Astrocyte (in vitro differentiated cells and primary cell): ENCODE data around the gene ADGRF5. TPM values are rescaled to one million over a fixed set of nuclear protein-coding genes. Genes with fewer than 3 reads are reported as not detected.

ENCODE experiments used
- DNase-seq: peaks from one replicate; pipeline ENCODE4 v3.0.0-alpha.2; 2010; ENCODE audit warnings: low read depth
- FAIRE-seq: peaks from 2 replicates; lab custom pipeline; 2011; peaks lifted over from hg19 to GRCh38; lab: Jason Lieb, UNC
- H2AFZ ChIP-seq: 2 replicates; pipeline ENCODE4 v1.6.0; 2012; ENCODE audit warnings: low read depth, low read length, inconsistent platforms
- H3K27ac ChIP-seq: 2 replicates; pipeline ENCODE4 v1.5.1; 2011; ENCODE audit warnings: low read depth, low read length, inconsistent platforms
- H3K27me3 ChIP-seq: 2 replicates; pipeline ENCODE4 v1.6.0; 2011; ENCODE audit warnings: low read length, inconsistent platforms; ENCODE audit not compliant: insufficient read depth
- H3K36me3 ChIP-seq: 2 replicates; pipeline ENCODE4 v1.5.1; 2011; ENCODE audit warnings: low read length, inconsistent platforms; ENCODE audit not compliant: insufficient read depth
- H3K4me1 ChIP-seq: 2 replicates; pipeline ENCODE4 v1.5.1; 2011; ENCODE audit warnings: low read length, inconsistent platforms; ENCODE audit not compliant: insufficient read depth
- H3K4me2 ChIP-seq: 2 replicates; pipeline ENCODE4 v1.6.0; 2012; ENCODE audit warnings: low read length, inconsistent platforms
- H3K4me3 ChIP-seq: 2 replicates; pipeline ENCODE4 v1.5.1; 2011; ENCODE audit warnings: low read depth, mild to moderate bottlenecking, low read length, inconsistent platforms; ENCODE audit not compliant: insufficient read depth
- H3K79me2 ChIP-seq: 2 replicates; pipeline ENCODE4 v1.6.0; 2012; ENCODE audit warnings: mild to moderate bottlenecking, low read length, inconsistent platforms; ENCODE audit not compliant: insufficient read depth
- H3K9ac ChIP-seq: 2 replicates; pipeline ENCODE4 v1.6.0; 2012; ENCODE audit warnings: mild to moderate bottlenecking, low read length, inconsistent platforms
- H3K9me3 ChIP-seq: 2 replicates; pipeline ENCODE4 v1.5.1; 2012; ENCODE audit warnings: low read depth, mild to moderate bottlenecking, low read length, inconsistent platforms; ENCODE audit not compliant: insufficient read depth
- H4K20me1 ChIP-seq: 2 replicates; pipeline ENCODE4 v1.6.0; 2012; ENCODE audit warnings: low read length, inconsistent platforms; ENCODE audit not compliant: insufficient read depth
- H3K27ac Mint-ChIP-seq: one replicate; pipeline ENCODE4 v1.8.0; 2021; ENCODE audit warnings: mild to moderate bottlenecking, mixed read lengths; ENCODE audit not compliant: unreplicated experiment
- H3K27me3 Mint-ChIP-seq: one replicate; pipeline ENCODE4 v1.8.0; 2021; ENCODE audit warnings: low read depth, mixed read lengths; ENCODE audit not compliant: unreplicated experiment
- H3K36me3 Mint-ChIP-seq: one replicate; pipeline ENCODE4 v1.8.0; 2021; ENCODE audit warnings: low read depth, mixed read lengths; ENCODE audit not compliant: unreplicated experiment
- H3K4me1 Mint-ChIP-seq: one replicate; pipeline ENCODE4 v1.8.0; 2021; ENCODE audit warnings: low read depth, mixed read lengths; ENCODE audit not compliant: unreplicated experiment
- H3K4me3 Mint-ChIP-seq: one replicate; pipeline ENCODE4 v1.8.0; 2021; ENCODE audit warnings: mild to moderate bottlenecking, moderate library complexity, mixed read lengths; ENCODE audit not compliant: unreplicated experiment
- H3K9me3 Mint-ChIP-seq: one replicate; pipeline ENCODE4 v1.8.0; 2021; ENCODE audit warnings: mild to moderate bottlenecking, mixed read lengths; ENCODE audit not compliant: unreplicated experiment
- CTCF ChIP-seq: IDR thresholded peaks from 2 replicates; pipeline ENCODE4 v1.5.1; 2011; ENCODE audit warnings: low read depth, mild to moderate bottlenecking, inconsistent platforms, low read length, moderate library complexity; ENCODE audit not compliant: insufficient read depth
- EZH2 ChIP-seq: IDR thresholded peaks from 2 replicates; pipeline ENCODE4 v1.6.1; 2012; ENCODE audit warnings: mild to moderate bottlenecking, low read length, inconsistent platforms; ENCODE audit not compliant: insufficient read depth
- total RNA-seq: library from RNA; stranded (reverse); gene quantifications from 2 replicates; pipeline ENCODE4 v1.2.1, GENCODE V29; 2021

ADGRF5 gene
- total RNA-seq, 1 donor from 2014 or later, result 0.54 TPM

- Histone ChIP-seq H2AFZ (no peak overlapping the region), H3K9ac (no peak overlapping the region), H3K27me3 (no peaks in the 10 kb centered on the region), H4K20me1 (no peaks in the 10 kb centered on the region), H3K79me2 (no peaks in the 10 kb centered on the region), H3K36me3 (no peaks in the 10 kb centered on the region), H3K4me2 (no peak overlapping the region), H3K27ac (no peak overlapping the region), H3K9me3 (no peaks in the 10 kb centered on the region), H3K4me3 (no peak overlapping the region), H3K4me1 (no peaks in the 10 kb centered on the region)
- DNase-seq, result no peak
- H3K9me3 Mint-ChIP-seq, result no peaks in the 10 kb centered on the region
- no peaks in the 10 kb centered on the region for H3K36me3 Mint-ChIP-seq
- no peak overlapping the region for H3K4me3 Mint-ChIP-seq
- no peak for FAIRE-seq
- H3K4me1 Mint-ChIP-seq, result no peaks in the 10 kb centered on the region
- H3K27ac Mint-ChIP-seq, result no peak overlapping the region
- H3K27me3 Mint-ChIP-seq, result peaks cover 3% of the 10 kb centered on the region
- no peak for TF ChIP-seq CTCF
- no peak for TF ChIP-seq EZH2
Measured at GRCh38 chr6:46917002-46917545, 4.7 kb downstream of the ADGRF5 start.

GRCh38 chr6:46915866-46916265 is 5.9 kb downstream of the ADGRF5 start:
- Mint-ChIP-seq H3K27ac (no peak overlapping the region), H3K36me3 (no peaks in the 10 kb centered on the region), H3K4me1 (no peaks in the 10 kb centered on the region), H3K27me3 (peaks cover 3% of the 10 kb centered on the region), H3K4me3 (no peak overlapping the region), H3K9me3 (no peaks in the 10 kb centered on the region)
- Histone ChIP-seq H3K4me2 (no peak overlapping the region), H3K36me3 (no peaks in the 10 kb centered on the region), H3K27ac (no peak overlapping the region), H3K9ac (no peak overlapping the region), H4K20me1 (no peaks in the 10 kb centered on the region), H3K79me2 (no peaks in the 10 kb centered on the region), H3K4me3 (no peak overlapping the region), H3K4me1 (no peaks in the 10 kb centered on the region), H3K9me3 (no peaks in the 10 kb centered on the region), H3K27me3 (no peaks in the 10 kb centered on the region), H2AFZ (no peak overlapping the region)
- DNase-seq, result no peak
- no peak for TF ChIP-seq EZH2
- no peak for TF ChIP-seq CTCF
- FAIRE-seq, result no peak

GRCh38 chr6:46915380-46915779 is 6.4 kb downstream of the ADGRF5 start:
- FAIRE-seq (no peak), DNase-seq (no peak)
- H2AFZ ChIP-seq, result no peak overlapping the region
- H3K79me2 ChIP-seq, result no peaks in the 10 kb centered on the region
- Mint-ChIP-seq H3K4me1 (no peaks in the 10 kb centered on the region), H3K27ac (no peak overlapping the region), H3K4me3 (no peak overlapping the region), H3K36me3 (no peaks in the 10 kb centered on the region), H3K27me3 (peaks cover 3% of the 10 kb centered on the region), H3K9me3 (no peaks in the 10 kb centered on the region)
- H4K20me1 ChIP-seq, result no peaks in the 10 kb centered on the region
- TF ChIP-seq EZH2, result no peak
- TF ChIP-seq CTCF, result no peak
- no peak overlapping the region for H3K27ac ChIP-seq
- no peaks in the 10 kb centered on the region for H3K36me3 ChIP-seq
- H3K9ac ChIP-seq, result no peak overlapping the region
- H3K4me1 ChIP-seq, result no peaks in the 10 kb centered on the region
- H3K27me3 ChIP-seq, result no peaks in the 10 kb centered on the region
- no peaks in the 10 kb centered on the region for H3K9me3 ChIP-seq
- H3K4me3 ChIP-seq, result no peak overlapping the region
- H3K4me2 ChIP-seq, result no peak overlapping the region
